Measurements from ENCODE around the gene DNAAF9. TPM values are rescaled to one million over a fixed set of nuclear protein-coding genes. Genes with fewer than 3 reads are reported as not detected.
A peak's percentile ranks its signal among the peaks of the same experiment; 100 is the strongest.

Gene DNAAF9
- 1 to 10 TPM; 1.4 to 9.6 (median 3.5) TPM for polyA plus RNA-seq
- long read RNA-seq, donor 1: 0 reads
- long read RNA-seq, donor 2, partial matches to known transcripts: 6 of 6 reads
- long read RNA-seq, donor 2, other reads (novel, unspliced or antisense): 0 of 6 reads
- long read RNA-seq, donor 3, full-length matches to known transcripts: 1 of 1 reads
- long read RNA-seq, donor 3, partial matches to known transcripts: 0 of 1 reads
- long read RNA-seq, donor 3, other reads (novel, unspliced or antisense): 0 of 1 reads
- long read RNA-seq, donor 4: 0 reads
- long read RNA-seq, donor 5: 0 reads
- long read RNA-seq, donor 6, full-length matches to known transcripts: 1 of 1 reads
- long read RNA-seq, donor 6, partial matches to known transcripts: 0 of 1 reads
- long read RNA-seq, donor 6, other reads (novel, unspliced or antisense): 0 of 1 reads
- long read RNA-seq, donor 7: 0 reads
- long read RNA-seq, donor 8: 0 reads
- long read RNA-seq, donor 9: 0 reads
- long read RNA-seq, donor 10, partial matches to known transcripts: 13 of 13 reads
- long read RNA-seq, donor 10, other reads (novel, unspliced or antisense): 0 of 13 reads

- Histone ChIP-seq H3K4me3 (ENCODE audit: low read depth in 1 of 3, low read length in 3 of 3) (peak within 1 kb of the TSS; percentile 71 to 92 (median 84)), H3K27me3 (ENCODE audit: control insufficient read depth in 3 of 3, insufficient read depth in 3 of 3, low read length in 3 of 3) (no peaks in the 10 kb centered on the region), H3K36me3 (ENCODE audit: control insufficient read depth in 3 of 3, insufficient read depth in 2 of 3, low read depth in 1 of 3, low read length in 3 of 3) (no peaks in the 10 kb centered on the region), H3K4me1 (ENCODE audit: control insufficient read depth in 3 of 3, insufficient read depth in 2 of 3, low read depth in 1 of 3, low read length in 2 of 3) (peaks cover 0 to 5% (median 0%) of the 10 kb centered on the region in 3 donors), H3K27ac (ENCODE audit: low read depth in 1 of 3, low read length in 2 of 3) (peak within 1 kb of the TSS; percentile 28 to 91 (median 87)), H3K9me3 (ENCODE audit: control insufficient read depth in 2 of 2, insufficient read depth in 1 of 2, low read depth in 1 of 2, low read length in 1 of 2) (no peaks in the 10 kb centered on the region)
- FAIRE-seq (no peak), DNase-seq (peak; percentile 36 to 83)
- 1% methylated on average over 42 to 71 of the region's 71 CpGs for WGBS, 3 donors
These were observed at the start of gene DNAAF9 for GRCh38 chr20:3407040-3407770. DNAAF9 (minus strand) TSS chr20:3407669; CDS start chr20:3407557, 112 bp downstream.

GRCh38 chr20:3456648-3457047 lies 49.2 kb upstream of the DNAAF9 start:
- FAIRE-seq: no peak
- Histone ChIP-seq H3K9me3 (ENCODE audit: control insufficient read depth in 2 of 2, insufficient read depth in 1 of 2, low read depth in 1 of 2, low read length in 1 of 2) (no peaks in the 10 kb centered on the region), H3K4me1 (ENCODE audit: control insufficient read depth in 3 of 3, insufficient read depth in 2 of 3, low read depth in 1 of 3, low read length in 2 of 3) (peaks cover 0 to 6% (median 6%) of the 10 kb centered on the region in 3 donors), H3K27ac (ENCODE audit: low read depth in 1 of 3, low read length in 2 of 3) (no peak overlapping the region), H3K36me3 (ENCODE audit: control insufficient read depth in 3 of 3, insufficient read depth in 2 of 3, low read depth in 1 of 3, low read length in 3 of 3) (no peaks in the 10 kb centered on the region), H3K4me3 (ENCODE audit: low read depth in 1 of 3, low read length in 3 of 3) (no peak overlapping the region), H3K27me3 (ENCODE audit: control insufficient read depth in 3 of 3, insufficient read depth in 3 of 3, low read length in 3 of 3) (no peaks in the 10 kb centered on the region)
- 58 to 68% (median 61%) methylated on average over 4 of the region's 4 CpGs for WGBS, 3 donors
- no peak for DNase-seq

GRCh38 chr20:3454831-3455230 lies 47.4 kb upstream of the DNAAF9 start:
- Histone ChIP-seq H3K36me3 (ENCODE audit: control insufficient read depth in 3 of 3, insufficient read depth in 2 of 3, low read depth in 1 of 3, low read length in 3 of 3) (no peaks in the 10 kb centered on the region), H3K27ac (ENCODE audit: low read depth in 1 of 3, low read length in 2 of 3) (no peak overlapping the region), H3K4me1 (ENCODE audit: control insufficient read depth in 3 of 3, insufficient read depth in 2 of 3, low read depth in 1 of 3, low read length in 2 of 3) (peaks cover 0 to 4% (median 3%) of the 10 kb centered on the region in 3 donors), H3K9me3 (ENCODE audit: control insufficient read depth in 2 of 2, insufficient read depth in 1 of 2, low read depth in 1 of 2, low read length in 1 of 2) (no peaks in the 10 kb centered on the region), H3K4me3 (ENCODE audit: low read depth in 1 of 3, low read length in 3 of 3) (no peak overlapping the region), H3K27me3 (ENCODE audit: control insufficient read depth in 3 of 3, insufficient read depth in 3 of 3, low read length in 3 of 3) (no peaks in the 10 kb centered on the region)
- DNase-seq (no peak), FAIRE-seq (no peak)
- 64 to 82% (median 73%) methylated on average over 5 of the region's 5 CpGs for WGBS, 3 donors

- WGBS, 3 donors: 79 to 87% (median 82%) methylated on average over 4 of the region's 4 CpGs
- no peak for DNase-seq
These were observed 45.2 kb upstream of the DNAAF9 start for GRCh38 chr20:3452690-3453089.

GRCh38 chr20:3452136-3452535 lies 44.7 kb upstream of the DNAAF9 start:
- Histone ChIP-seq H3K27me3 (ENCODE audit: control insufficient read depth in 3 of 3, insufficient read depth in 3 of 3, low read length in 3 of 3) (no peaks in the 10 kb centered on the region), H3K27ac (ENCODE audit: low read depth in 1 of 3, low read length in 2 of 3) (no peak overlapping the region), H3K9me3 (ENCODE audit: control insufficient read depth in 2 of 2, insufficient read depth in 1 of 2, low read depth in 1 of 2, low read length in 1 of 2) (no peaks in the 10 kb centered on the region), H3K36me3 (ENCODE audit: control insufficient read depth in 3 of 3, insufficient read depth in 2 of 3, low read depth in 1 of 3, low read length in 3 of 3) (no peaks in the 10 kb centered on the region), H3K4me1 (ENCODE audit: control insufficient read depth in 3 of 3, insufficient read depth in 2 of 3, low read depth in 1 of 3, low read length in 2 of 3) (no peaks in the 10 kb centered on the region), H3K4me3 (ENCODE audit: low read depth in 1 of 3, low read length in 3 of 3) (no peak overlapping the region)
- no peak for FAIRE-seq
- no peak for DNase-seq
- 52 to 79% (median 60%) methylated on average over 2 of the region's 2 CpGs for WGBS, 3 donors

More at GRCh38 chr20:3452690-3453089, 45.2 kb upstream of the DNAAF9 start:
- H3K27me3 ChIP-seq (ENCODE audit: control insufficient read depth in 3 of 3, insufficient read depth in 3 of 3, low read length in 3 of 3): no peaks in the 10 kb centered on the region
- H3K27ac ChIP-seq (ENCODE audit: low read depth in 1 of 3, low read length in 2 of 3): no peak overlapping the region
- no peak overlapping the region for H3K4me3 ChIP-seq (ENCODE audit: low read depth in 1 of 3, low read length in 3 of 3)
- H3K9me3 ChIP-seq (ENCODE audit: control insufficient read depth in 2 of 2, insufficient read depth in 1 of 2, low read depth in 1 of 2, low read length in 1 of 2): no peaks in the 10 kb centered on the region
- no peaks in the 10 kb centered on the region for H3K4me1 ChIP-seq (ENCODE audit: control insufficient read depth in 3 of 3, insufficient read depth in 2 of 3, low read depth in 1 of 3, low read length in 2 of 3)
- no peaks in the 10 kb centered on the region for H3K36me3 ChIP-seq (ENCODE audit: control insufficient read depth in 3 of 3, insufficient read depth in 2 of 3, low read depth in 1 of 3, low read length in 3 of 3)
- no peak for FAIRE-seq

- DNase-seq: no peak
- 72 to 84% (median 82%) methylated on average over 1 of the region's 1 CpG for WGBS, 3 donors
- no peaks in the 10 kb centered on the region for H3K27me3 ChIP-seq (ENCODE audit: control insufficient read depth in 3 of 3, insufficient read depth in 3 of 3, low read length in 3 of 3)
- H3K4me1 ChIP-seq (ENCODE audit: control insufficient read depth in 3 of 3, insufficient read depth in 2 of 3, low read depth in 1 of 3, low read length in 2 of 3): no peaks in the 10 kb centered on the region
- no peaks in the 10 kb centered on the region for H3K36me3 ChIP-seq (ENCODE audit: control insufficient read depth in 3 of 3, insufficient read depth in 2 of 3, low read depth in 1 of 3, low read length in 3 of 3)
- FAIRE-seq: no peak
- no peak overlapping the region for H3K27ac ChIP-seq (ENCODE audit: low read depth in 1 of 3, low read length in 2 of 3)
- no peaks in the 10 kb centered on the region for H3K9me3 ChIP-seq (ENCODE audit: control insufficient read depth in 2 of 2, insufficient read depth in 1 of 2, low read depth in 1 of 2, low read length in 1 of 2)
- H3K4me3 ChIP-seq (ENCODE audit: low read depth in 1 of 3, low read length in 3 of 3): no peak overlapping the region
These were observed 41.9 kb upstream of the DNAAF9 start for GRCh38 chr20:3449319-3449718.

- Histone ChIP-seq H3K36me3 (ENCODE audit: control insufficient read depth in 3 of 3, insufficient read depth in 2 of 3, low read depth in 1 of 3, low read length in 3 of 3) (no peaks in the 10 kb centered on the region), H3K27me3 (ENCODE audit: control insufficient read depth in 3 of 3, insufficient read depth in 3 of 3, low read length in 3 of 3) (no peaks in the 10 kb centered on the region), H3K4me3 (ENCODE audit: low read depth in 1 of 3, low read length in 3 of 3) (no peak overlapping the region), H3K27ac (ENCODE audit: low read depth in 1 of 3, low read length in 2 of 3) (no peak overlapping the region), H3K4me1 (ENCODE audit: control insufficient read depth in 3 of 3, insufficient read depth in 2 of 3, low read depth in 1 of 3, low read length in 2 of 3) (no peaks in the 10 kb centered on the region), H3K9me3 (ENCODE audit: control insufficient read depth in 2 of 2, insufficient read depth in 1 of 2, low read depth in 1 of 2, low read length in 1 of 2) (no peaks in the 10 kb centered on the region)
- DNase-seq (no peak), FAIRE-seq (no peak)
- 80 to 90% (median 85%) methylated on average over 2 of the region's 2 CpGs for WGBS, 3 donors
These were observed 39.9 kb upstream of the DNAAF9 start for GRCh38 chr20:3447321-3447720.

- Histone ChIP-seq H3K27ac (ENCODE audit: low read depth in 1 of 3, low read length in 2 of 3) (no peak overlapping the region), H3K36me3 (ENCODE audit: control insufficient read depth in 3 of 3, insufficient read depth in 2 of 3, low read depth in 1 of 3, low read length in 3 of 3) (no peaks in the 10 kb centered on the region), H3K4me1 (ENCODE audit: control insufficient read depth in 3 of 3, insufficient read depth in 2 of 3, low read depth in 1 of 3, low read length in 2 of 3) (no peaks in the 10 kb centered on the region), H3K27me3 (ENCODE audit: control insufficient read depth in 3 of 3, insufficient read depth in 3 of 3, low read length in 3 of 3) (no peaks in the 10 kb centered on the region), H3K4me3 (ENCODE audit: low read depth in 1 of 3, low read length in 3 of 3) (no peak overlapping the region), H3K9me3 (ENCODE audit: control insufficient read depth in 2 of 2, insufficient read depth in 1 of 2, low read depth in 1 of 2, low read length in 1 of 2) (peaks cover 0 to 2% of the 10 kb centered on the region in 2 donors)
- FAIRE-seq (no peak), DNase-seq (peak in 1 of 2 donors; percentile 31)
- WGBS, 3 donors: 70 to 77% (median 71%) methylated on average over 8 of the region's 8 CpGs
These were observed 39.3 kb upstream of the DNAAF9 start for GRCh38 chr20:3446779-3447178.

Data from small intestine (tissue), 16 donors.